ENCODE data around the gene UBL4B. TPM values are rescaled to one million over a fixed set of nuclear protein-coding genes. Genes with fewer than 3 reads are reported as not detected.

Gene UBL4B
- total RNA-seq, 1 experiment from 2014 or later, result not detected

GRCh38 chr1:110092991-110093390 lies 19.3 kb upstream of the UBL4B start:
- Histone ChIP-seq H2BK5ac (ENCODE audit: insufficient read length, low read length) (no peak overlapping the region), H3K23ac (ENCODE audit: insufficient read length, low read depth, low read length) (no peak overlapping the region), H2AK5ac (ENCODE audit: insufficient read length, low read length) (no peak overlapping the region), H2BK12ac (ENCODE audit: insufficient read length, low read depth, low read length) (no peak overlapping the region), H3K18ac (ENCODE audit: insufficient read length, low read depth, low read length) (no peak overlapping the region), H3K4me1 (ENCODE audit: insufficient read depth, low read length) (no peaks in the 10 kb centered on the region), H4K91ac (ENCODE audit: insufficient read length, low read depth, low read length) (no peak overlapping the region), H3K4me2 (ENCODE audit: insufficient read depth, insufficient read length, low read length) (no peak overlapping the region), H2AFZ (ENCODE audit: low read length) (no peak overlapping the region), H3K9ac (ENCODE audit: extremely low read depth, insufficient read length, low read length) (no peak overlapping the region), H3K14ac (ENCODE audit: insufficient read depth, low read length) (no peak overlapping the region; the same call in 1 of the 2 replicates), H3K23me2 (ENCODE audit: insufficient read length, low read depth, low read length, poor library complexity, severe bottlenecking) (no peaks in the 10 kb centered on the region), H3K27ac (ENCODE audit: insufficient read length, low read depth, low read length) (no peak overlapping the region), H3K4ac (ENCODE audit: low read depth, low read length) (no peak overlapping the region), H4K8ac (replicated peaks; ENCODE audit: insufficient read length, low read depth, low read length) (no peak overlapping the region), H3K56ac (ENCODE audit: insufficient read length, low read depth, low read length) (no peak overlapping the region), H3K27me3 (ENCODE audit: insufficient read depth, low read length) (no peaks in the 10 kb centered on the region), H3K79me2 (ENCODE audit: insufficient read depth, low read length) (no peaks in the 10 kb centered on the region), H4K20me1 (ENCODE audit: control insufficient read depth, insufficient read depth, insufficient read length) (no peaks in the 10 kb centered on the region), H2BK120ac (ENCODE audit: low read depth, low read length, poor library complexity, severe bottlenecking) (no peak overlapping the region), H4K5ac (ENCODE audit: insufficient read length, low read depth, low read length) (no peak overlapping the region), H3K9me3 (ENCODE audit: control insufficient read depth, low read depth, low read length) (no peaks in the 10 kb centered on the region), H3T11ph (ENCODE audit: low read length) (no peak overlapping the region), H3K79me1 (ENCODE audit: insufficient read depth, low read depth, low read length, poor library complexity, severe bottlenecking) (no peaks in the 10 kb centered on the region), H2BK15ac (ENCODE audit: low read depth, low read length) (no peak overlapping the region), H2BK20ac (ENCODE audit: low read depth, low read length, poor library complexity, severe bottlenecking) (no peak overlapping the region)
- Mint-ChIP-seq H3K4me1 (peaks cover 10 to 11% of the 10 kb centered on the region in 2 experiments), H3K27ac (no peak overlapping the region), H3K4me3 (no peak overlapping the region), H3K36me3 (ENCODE audit: insufficient read depth in 1 of 3, low read depth in 3 of 3) (no peaks in the 10 kb centered on the region; a peak in 1 of 7 replicates), H3K9me3 (peaks cover 0 to 2% of the 10 kb centered on the region in 2 experiments; a peak in 2 of 5 replicates), H3K27me3 (ENCODE audit: low read depth) (peaks cover 33% of the 10 kb centered on the region)
- DNase-seq, result no peak
- no CpG with 5 or more reads among the region's 2 CpGs for WGBS (ENCODE audit: extremely low coverage, insufficient read length, low lambda C conversion rate)
- TF ChIP-seq CTCF (conservative IDR thresholded peaks at IDR 0.05), result no peak
